Epithelial cell of esophagus (primary cell): ENCODE measurements around the gene RBM11.

Experiments used
- DNase-seq: peaks from one replicate; pipeline ENCODE4 v3.0.0; 2010; ENCODE audit warnings: low read depth
- H3K4me3 ChIP-seq: 2 replicates; pipeline ENCODE4 v1.5.1; 2011; ENCODE audit warnings: mild to moderate bottlenecking, low read length, control low read depth
- CTCF ChIP-seq: IDR thresholded peaks from 2 replicates; pipeline ENCODE4 v1.5.1; 2011; ENCODE audit warnings: low read depth, mild to moderate bottlenecking, low read length, control low read depth, inconsistent platforms; ENCODE audit not compliant: insufficient read depth; ENCODE audit errors: missing control alignments

The RBM11 gene

GRCh38 chr21:14267076-14267475 is 51.1 kb downstream of the RBM11 start:
- no peak for DNase-seq

GRCh38 chr21:14270631-14271030 is 54.7 kb downstream of the RBM11 start:
- TF ChIP-seq CTCF = no peak
- H3K4me3 ChIP-seq = no peak overlapping the region
- no peak for DNase-seq

More at GRCh38 chr21:14267076-14267475, 51.1 kb downstream of the RBM11 start:
- H3K4me3 ChIP-seq = no peak overlapping the region
- TF ChIP-seq CTCF = no peak

- no peak for DNase-seq
- no peak for TF ChIP-seq CTCF
- no peak overlapping the region for H3K4me3 ChIP-seq
Observed at GRCh38 chr21:14271053-14271452, 55.1 kb downstream of the RBM11 start.

- no peak overlapping the region for H3K4me3 ChIP-seq
- DNase-seq = no peak
- TF ChIP-seq CTCF = no peak
Observed at GRCh38 chr21:14271641-14272040, 55.7 kb downstream of the RBM11 start.

- DNase-seq = peak; percentile 30
- H3K4me3 ChIP-seq = no peak overlapping the region
- TF ChIP-seq CTCF = no peak
Observed at GRCh38 chr21:14273736-14274538, 58.0 kb downstream of the RBM11 start.

GRCh38 chr21:14275702-14276205 is 59.8 kb downstream of the RBM11 start:
- no peak for DNase-seq
- H3K4me3 ChIP-seq = no peak overlapping the region
- TF ChIP-seq CTCF = no peak
